BE2C (cell line): Measurements from ENCODE around the gene ABI2.
"Not testable (repeated sequence)": the region's sequence is repeated elsewhere in the genome, so short reads cannot be mapped to it uniquely, and the experiment has no call there.

Source experiments
- DNase-seq: peaks from one replicate; pipeline ENCODE4 v3.0.0-alpha.2; 2020
- H3K27me3 ChIP-seq: fragments of 250-450 bp; sonication (Bioruptor Pico); 2 replicates; pipeline ENCODE4 v1.5.1; 2020; ENCODE audit warnings: mild to moderate bottlenecking
- H3K36me3 ChIP-seq: fragments of 250-450 bp; sonication (Bioruptor Pico); 2 replicates; pipeline ENCODE4 v1.5.1; 2020; ENCODE audit warnings: mild to moderate bottlenecking
- H3K4me1 ChIP-seq: fragments of 250-450 bp; sonication (Bioruptor Pico); 2 replicates; pipeline ENCODE4 v1.5.1; 2020
- H3K4me3 ChIP-seq: 2 replicates; pipeline ENCODE4 v1.5.1; 2011; ENCODE audit warnings: low read depth, low read length
- H3K9me3 ChIP-seq: fragments of 250-450 bp; sonication (Bioruptor Pico); 2 replicates; pipeline ENCODE4 v1.5.1; 2020
- TF ChIP-seq, protein P1 (sequence below): IDR thresholded peaks from 2 replicates; pipeline ENCODE4 v1.5.1; 2012; ENCODE audit warnings: mild to moderate bottlenecking, low read depth, low read length

ABI2 gene

DNA sequence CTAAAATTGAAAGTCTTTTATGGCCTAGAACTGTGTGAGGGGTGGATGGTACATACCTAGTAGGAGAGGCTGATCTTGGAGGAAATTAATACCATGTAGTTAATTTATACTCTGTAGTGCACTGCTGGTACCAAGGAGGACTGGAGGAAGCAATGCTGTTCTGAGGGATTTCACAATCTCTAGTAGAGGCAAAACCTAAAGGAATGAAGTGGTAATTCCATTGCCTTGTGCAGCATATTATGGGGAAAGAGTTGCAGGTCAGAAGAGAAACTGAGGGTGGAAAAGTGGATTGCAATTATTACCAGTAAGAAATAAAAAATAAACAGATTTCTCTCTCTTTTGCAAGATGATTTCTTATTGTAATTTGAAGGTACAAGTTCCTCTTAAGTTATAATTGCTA is 2.2 kb downstream of the ABI2 start:
- Histone ChIP-seq H3K4me3 (peak overlapping the region; percentile 98; the same call in 1 of the 2 replicates), H3K36me3 (peaks cover 6% of the 10 kb centered on the region; the same call in 1 of the 2 replicates), H3K4me1 (no peaks in the 10 kb centered on the region; the same call in 1 of the 2 replicates), H3K9me3 (no peaks in the 10 kb centered on the region), H3K27me3 (no peaks in the 10 kb centered on the region)
- TF ChIP-seq, protein P1, sequence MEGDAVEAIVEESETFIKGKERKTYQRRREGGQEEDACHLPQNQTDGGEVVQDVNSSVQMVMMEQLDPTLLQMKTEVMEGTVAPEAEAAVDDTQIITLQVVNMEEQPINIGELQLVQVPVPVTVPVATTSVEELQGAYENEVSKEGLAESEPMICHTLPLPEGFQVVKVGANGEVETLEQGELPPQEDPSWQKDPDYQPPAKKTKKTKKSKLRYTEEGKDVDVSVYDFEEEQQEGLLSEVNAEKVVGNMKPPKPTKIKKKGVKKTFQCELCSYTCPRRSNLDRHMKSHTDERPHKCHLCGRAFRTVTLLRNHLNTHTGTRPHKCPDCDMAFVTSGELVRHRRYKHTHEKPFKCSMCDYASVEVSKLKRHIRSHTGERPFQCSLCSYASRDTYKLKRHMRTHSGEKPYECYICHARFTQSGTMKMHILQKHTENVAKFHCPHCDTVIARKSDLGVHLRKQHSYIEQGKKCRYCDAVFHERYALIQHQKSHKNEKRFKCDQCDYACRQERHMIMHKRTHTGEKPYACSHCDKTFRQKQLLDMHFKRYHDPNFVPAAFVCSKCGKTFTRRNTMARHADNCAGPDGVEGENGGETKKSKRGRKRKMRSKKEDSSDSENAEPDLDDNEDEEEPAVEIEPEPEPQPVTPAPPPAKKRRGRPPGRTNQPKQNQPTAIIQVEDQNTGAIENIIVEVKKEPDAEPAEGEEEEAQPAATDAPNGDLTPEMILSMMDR, result no peak
- DNase-seq, result no peak

DNA sequence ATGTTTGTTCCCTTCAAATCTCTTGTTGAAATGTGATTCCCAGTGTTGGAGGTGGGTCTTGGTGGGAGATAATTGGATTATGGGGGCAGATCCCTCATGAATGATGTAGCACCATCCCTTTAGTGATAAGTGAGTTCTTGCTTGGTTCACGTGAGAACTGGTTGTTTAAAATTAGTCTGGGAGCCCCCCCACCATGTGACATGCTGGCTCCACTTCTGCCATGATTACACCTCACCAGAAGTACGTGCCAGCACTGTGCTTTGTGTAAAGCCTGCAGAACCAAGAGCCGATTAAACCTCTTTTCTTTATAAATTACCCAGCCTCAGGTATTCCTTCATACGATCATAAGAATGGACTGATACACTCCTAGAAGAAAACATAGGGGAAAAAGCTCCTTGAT is 10.1 kb downstream of the ABI2 start:
- no peak for DNase-seq
- H3K4me1 ChIP-seq, result no peaks in the 10 kb centered on the region
- peaks cover 12% of the 10 kb centered on the region for H3K36me3 ChIP-seq
- TF ChIP-seq, protein P1, result no peak
- H3K27me3 ChIP-seq, result no peaks in the 10 kb centered on the region
- H3K9me3 ChIP-seq, result no peaks in the 10 kb centered on the region
- no peak overlapping the region for H3K4me3 ChIP-seq

DNA sequence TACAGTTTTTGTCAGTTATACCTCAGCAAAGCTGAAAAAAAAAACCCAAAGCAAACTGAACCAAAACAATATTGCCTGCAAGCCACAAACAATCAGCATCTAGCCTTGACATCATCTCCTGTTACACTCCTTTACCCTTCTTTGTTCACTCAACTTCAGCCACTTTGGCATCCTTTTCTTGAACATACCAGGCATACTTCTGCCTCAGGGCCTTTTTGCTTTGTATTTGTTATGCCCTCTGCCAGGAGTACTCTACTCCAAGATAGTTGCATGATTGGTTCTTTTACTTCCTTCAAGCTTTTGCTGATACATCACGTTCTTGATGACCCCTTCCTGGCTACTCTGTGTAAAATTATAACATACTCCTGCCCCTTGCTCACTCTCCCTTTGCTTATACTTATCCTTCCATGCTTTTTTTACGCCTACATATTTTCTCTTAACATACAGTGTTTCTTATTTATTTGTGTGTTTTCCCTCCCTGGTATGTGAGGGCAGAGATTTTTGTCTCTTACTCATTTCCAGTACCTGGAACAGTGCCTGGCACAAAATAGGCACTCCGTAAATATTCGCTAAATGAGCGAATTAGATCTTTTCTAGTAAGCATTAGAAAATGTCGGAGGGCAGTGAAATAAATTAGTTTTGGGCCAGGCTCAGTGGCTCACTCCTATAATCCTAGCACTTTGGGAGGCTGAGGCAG is 12.7 kb downstream of the ABI2 start:
- no peak for DNase-seq
- no peaks in the 10 kb centered on the region for H3K9me3 ChIP-seq
- no peaks in the 10 kb centered on the region for H3K27me3 ChIP-seq
- TF ChIP-seq, protein P1, result no peak
- H3K36me3 ChIP-seq, result peaks cover 19% of the 10 kb centered on the region
- no peak overlapping the region for H3K4me3 ChIP-seq
- H3K4me1 ChIP-seq, result no peaks in the 10 kb centered on the region

DNA sequence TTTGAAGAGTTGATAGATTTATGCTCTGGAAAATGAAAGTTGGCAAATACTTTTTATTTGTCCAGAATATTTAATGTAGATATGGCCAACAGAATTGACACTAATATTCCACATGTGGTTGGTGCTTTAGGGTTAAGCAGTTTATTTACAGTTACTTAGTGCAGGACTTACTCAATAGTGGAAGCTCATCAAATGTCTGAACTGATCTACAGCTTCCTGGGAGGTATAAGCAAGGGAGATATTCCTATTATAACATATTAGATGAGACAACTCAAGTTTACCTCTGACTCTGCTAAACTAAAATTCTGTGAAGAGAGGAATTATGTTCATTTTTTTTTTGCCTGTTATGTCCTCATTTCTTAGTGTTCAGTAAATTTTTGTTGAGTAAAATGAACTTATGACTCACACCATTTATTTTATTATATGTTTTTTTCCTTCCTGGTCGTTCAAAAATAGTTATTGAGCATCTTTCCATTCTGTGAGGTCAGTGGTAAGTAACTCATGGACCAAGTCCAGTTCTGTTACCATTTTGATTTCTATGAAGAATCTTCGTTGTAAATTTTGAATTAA is 13.6 kb downstream of the ABI2 start:
- no peak for DNase-seq
- Histone ChIP-seq H3K9me3 (no peaks in the 10 kb centered on the region), H3K36me3 (peaks cover 17% of the 10 kb centered on the region), H3K4me3 (no peak overlapping the region), H3K4me1 (peaks cover 7% of the 10 kb centered on the region), H3K27me3 (no peaks in the 10 kb centered on the region)
- TF ChIP-seq, protein P1, result no peak

DNA sequence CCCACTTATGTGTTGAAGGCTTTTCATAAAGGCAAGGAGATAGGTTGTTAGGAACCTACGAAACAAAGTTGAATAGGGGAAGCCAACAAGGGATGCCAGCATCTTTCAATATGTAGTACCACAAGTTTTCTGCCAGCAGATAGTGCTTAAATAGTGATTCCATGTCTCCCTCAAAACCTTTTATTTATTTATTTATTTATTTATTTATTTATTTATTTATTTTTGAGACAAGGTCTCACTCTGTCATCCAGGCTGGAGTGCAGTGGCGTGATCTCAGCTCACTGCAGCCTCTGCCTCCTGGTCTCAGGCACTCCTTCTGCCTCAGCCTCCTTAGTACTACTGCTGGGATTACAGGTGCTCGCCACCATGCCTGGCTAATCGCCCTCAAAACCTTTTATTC is 14.2 kb downstream of the ABI2 start:
- DNase-seq, H3K27me3 ChIP-seq, H3K9me3 ChIP-seq, H3K4me3 ChIP-seq, H3K4me1 ChIP-seq: not testable (repeated sequence)
- H3K36me3 ChIP-seq, result peaks cover 15% of the 10 kb centered on the region

DNA sequence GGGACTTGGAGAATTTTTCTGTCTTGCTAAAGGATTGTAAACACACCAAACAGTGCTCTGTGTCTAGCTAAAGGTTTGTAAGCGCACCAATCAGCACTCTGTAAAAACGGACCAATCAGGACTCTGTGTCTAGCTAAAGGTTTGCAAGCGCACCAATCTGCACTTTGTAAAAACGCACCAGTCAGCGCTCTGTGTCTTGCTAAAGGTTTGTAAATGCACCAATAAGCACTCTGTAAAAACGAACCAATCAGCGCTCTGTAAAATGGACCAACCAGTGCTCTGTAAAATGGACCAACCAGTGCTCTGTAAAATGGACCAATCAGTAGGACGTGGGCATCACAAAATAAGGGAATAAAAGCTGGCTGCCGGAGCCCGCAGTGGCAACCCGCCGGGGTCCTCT is 16.5 kb downstream of the ABI2 start:
- Histone ChIP-seq H3K4me3 (no peak overlapping the region), H3K36me3 (peaks cover 10% of the 10 kb centered on the region), H3K4me1 (peaks cover 7% of the 10 kb centered on the region), H3K9me3 (no peaks in the 10 kb centered on the region), H3K27me3 (no peaks in the 10 kb centered on the region)
- TF ChIP-seq, protein P1, result no peak
- DNase-seq, result no peak
